Posterior cingulate gyrus (tissue), 11 donors: ENCODE data around the gene ITGBL1.

Experiments used
- DNase-seq, 10 donors: peaks; one replicate each; pipeline versions ENCODE4 v3.0.0 to v3.0.0-alpha.2; 2020 to 2021; ENCODE audit warnings: mixed read lengths in 3 of 10
- intact Hi-C: fragments of 100-400 bp; cut with DNase I; formaldehyde crosslinking; loops from one replicate; pipeline ENCODE4 v1.15.1; 2023

The ITGBL1 gene

DNA sequence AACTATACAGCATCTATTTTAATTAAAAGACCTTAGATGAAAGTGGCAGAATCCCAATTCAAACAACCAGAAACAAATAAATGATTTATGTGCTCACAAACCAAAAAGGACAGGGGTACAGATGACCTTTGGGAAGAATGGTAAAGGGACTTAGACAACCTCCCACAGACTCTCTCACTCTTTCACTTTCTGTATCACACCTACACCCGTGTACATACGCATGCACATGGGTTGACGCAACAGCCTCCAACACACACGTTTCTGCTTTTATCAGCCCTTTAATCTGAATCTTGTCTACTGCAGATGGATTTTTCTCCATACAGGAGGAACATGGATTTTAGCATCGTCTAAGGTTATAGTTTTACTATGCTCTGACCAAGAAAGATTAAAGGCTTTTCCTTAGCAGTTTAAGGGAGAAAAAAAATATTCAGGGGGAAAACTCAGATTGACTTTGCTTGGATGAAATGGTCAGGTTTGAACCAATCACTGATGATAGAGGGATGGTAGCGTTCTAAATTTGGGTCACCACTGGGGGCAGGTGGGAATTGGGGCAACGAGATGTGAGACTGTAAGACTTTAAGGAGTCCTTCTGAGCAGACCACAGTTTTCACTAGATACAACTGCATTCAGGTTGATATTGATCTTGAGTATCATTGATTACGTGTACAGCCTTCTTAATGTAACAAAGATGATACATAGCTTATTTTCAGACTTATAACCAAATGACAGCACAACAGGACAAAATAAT lies 166.1 kb downstream of the ITGBL1 start:
- no peak for DNase-seq
- intact Hi-C loops = no loop called here

GRCh38 chr13:101621099-101621498 lies 168.6 kb downstream of the ITGBL1 start:
- DNase-seq = no peak
- intact Hi-C loops = no loop called here

- DNase-seq = no peak
- intact Hi-C loops = no loop called here
Measured at GRCh38 chr13:101623470-101624209, 171.2 kb downstream of the ITGBL1 start.

DNA sequence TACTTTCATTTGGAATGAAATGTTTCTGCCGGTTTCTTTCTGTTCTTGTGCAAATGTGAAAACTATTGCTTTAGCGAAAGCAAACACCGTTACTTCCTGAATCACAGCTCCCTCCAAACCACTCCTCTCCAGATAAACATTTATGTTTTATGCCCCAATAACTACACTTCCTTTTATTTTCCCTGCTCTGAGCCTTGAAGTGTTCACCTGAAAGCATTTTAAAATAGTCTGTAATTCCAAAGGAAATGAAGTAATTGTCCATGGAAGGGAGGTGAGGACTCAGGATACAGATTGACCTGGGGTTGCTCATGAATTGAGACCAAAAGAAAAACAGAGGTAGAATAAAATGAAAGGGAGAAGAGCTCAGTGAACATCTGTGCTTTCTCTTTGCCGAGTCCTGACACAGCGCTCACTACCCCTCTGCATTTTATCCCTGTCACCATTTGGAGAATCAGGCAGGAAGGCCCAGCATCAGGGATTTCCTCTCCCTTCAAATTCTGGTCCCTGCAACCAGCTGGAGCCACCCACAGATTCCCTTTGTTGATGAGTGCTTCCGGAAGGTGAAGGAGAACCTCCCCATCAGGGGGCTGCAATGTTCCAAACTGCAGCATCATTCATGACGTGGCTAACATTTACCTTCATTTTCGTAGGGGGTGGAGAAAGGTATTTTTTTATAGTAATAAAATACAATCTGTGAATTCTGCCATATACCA lies 171.9 kb downstream of the ITGBL1 start:
- no peak for DNase-seq
- intact Hi-C loops = no loop called here

DNA sequence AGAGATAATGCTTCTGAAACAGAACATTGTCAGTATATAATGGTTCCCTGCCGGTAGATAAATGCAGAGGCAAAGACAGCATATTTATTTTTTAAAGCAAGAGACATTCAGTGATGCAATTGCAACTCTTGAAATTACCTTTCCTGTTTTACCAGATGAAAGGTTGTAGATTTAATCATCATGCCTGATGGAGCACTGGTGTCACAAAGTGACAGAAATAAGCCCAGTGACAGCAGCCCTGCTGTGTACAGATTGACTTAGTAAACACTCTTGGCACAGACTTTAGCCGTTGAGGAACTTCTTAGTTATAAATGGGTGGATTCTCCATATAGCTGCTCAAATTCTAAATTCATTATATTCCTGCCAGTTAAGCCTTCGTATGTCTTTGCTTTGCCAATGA lies 172.5 kb downstream of the ITGBL1 start:
- no peak for DNase-seq
- intact Hi-C loops = no loop called here

- no peak for DNase-seq
- intact Hi-C loops = no loop called here
Measured at GRCh38 chr13:101626925-101627555, 174.6 kb downstream of the ITGBL1 start.

DNA sequence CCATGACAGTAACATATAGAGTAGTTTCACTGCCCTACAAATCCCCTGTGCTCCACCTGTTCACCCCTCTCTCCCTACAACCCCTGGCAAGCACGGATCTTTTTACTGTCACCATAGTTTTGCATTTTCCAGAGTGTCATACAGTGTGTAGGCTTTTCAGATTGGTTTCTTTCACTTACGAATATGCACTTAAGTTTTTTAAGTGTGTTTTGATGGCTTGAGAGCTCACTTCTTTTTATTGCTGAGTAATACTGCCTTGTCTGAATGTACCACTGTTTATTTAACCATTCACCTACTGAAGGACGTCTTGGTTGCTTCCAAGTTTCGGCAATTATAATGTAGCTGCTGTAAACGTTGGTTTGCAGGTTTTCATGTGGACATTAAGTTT lies 175.1 kb downstream of the ITGBL1 start:
- no peak for DNase-seq
- intact Hi-C loops = no loop called here

- DNase-seq = no peak
- intact Hi-C loops = no loop called here
Measured at GRCh38 chr13:101628900-101629299, 176.4 kb downstream of the ITGBL1 start.

GRCh38 chr13:101631395-101631794 lies 178.9 kb downstream of the ITGBL1 start:
- DNase-seq = no peak
- intact Hi-C loops = no loop called here

GRCh38 chr13:101634142-101634541 lies 181.7 kb downstream of the ITGBL1 start:
- DNase-seq = no peak
- intact Hi-C loops = no loop called here

DNA sequence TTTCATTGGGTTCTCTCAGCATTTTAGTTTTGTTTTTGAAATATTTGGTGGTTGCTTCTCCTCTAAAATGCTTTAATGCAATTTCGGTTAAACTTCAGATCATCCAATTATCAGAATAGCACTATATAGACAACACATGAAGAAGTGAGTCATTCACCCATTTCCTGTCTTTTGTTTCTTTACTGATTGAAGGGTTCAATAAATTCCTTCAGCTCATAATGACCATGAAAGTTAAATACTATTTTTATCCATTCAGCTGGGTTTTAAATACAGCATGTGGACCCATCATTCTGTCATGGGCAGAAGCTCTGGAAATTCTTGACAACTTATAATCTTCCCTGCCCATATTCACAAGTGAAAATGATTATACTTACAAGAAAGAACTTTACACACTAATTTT lies 187.2 kb downstream of the ITGBL1 start:
- intact Hi-C loops = no loop called here
- no peak for DNase-seq

GRCh38 chr13:101640788-101641400 lies 188.4 kb downstream of the ITGBL1 start:
- DNase-seq = no peak
- intact Hi-C loops = no loop called here

GRCh38 chr13:101645871-101646270 lies 193.4 kb downstream of the ITGBL1 start:
- intact Hi-C loops = no loop called here
- no peak for DNase-seq

- intact Hi-C loops = no loop called here
- DNase-seq = no peak
Measured at GRCh38 chr13:101647760-101648159, 195.3 kb downstream of the ITGBL1 start.

- DNase-seq = no peak
- intact Hi-C loops = no loop called here
Measured at GRCh38 chr13:101648766-101649487, 196.5 kb downstream of the ITGBL1 start.

DNA sequence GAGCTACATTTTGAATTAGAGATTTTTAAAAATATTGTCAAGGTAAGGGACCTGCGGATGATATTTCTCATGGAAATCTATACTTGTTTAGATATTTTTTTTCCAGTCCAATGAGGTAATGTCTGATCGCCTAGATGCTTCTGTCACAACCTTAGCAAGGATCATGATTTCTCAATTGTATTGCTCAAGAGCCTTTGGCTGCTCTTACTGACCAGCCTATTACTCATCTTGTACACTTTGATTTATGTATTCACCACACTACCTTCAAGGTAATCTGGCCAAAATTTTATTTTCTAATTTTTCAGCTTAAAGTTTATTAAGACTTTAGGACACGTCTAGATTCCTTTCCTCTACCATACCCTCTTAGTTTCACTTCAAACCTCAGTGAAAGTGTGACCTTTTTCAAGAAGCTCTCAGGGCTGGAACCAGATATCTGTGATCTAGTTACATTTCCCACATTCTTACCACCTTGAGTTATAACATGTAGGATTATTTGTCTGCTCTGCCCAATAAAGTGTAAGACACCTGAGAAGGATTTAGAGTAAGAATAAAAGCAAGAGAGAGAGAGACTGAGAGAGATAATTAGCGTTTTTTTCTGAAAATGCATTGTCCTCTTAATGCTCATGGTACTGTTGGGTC lies 197.1 kb downstream of the ITGBL1 start:
- no peak for DNase-seq
- intact Hi-C loops = no loop called here

DNA sequence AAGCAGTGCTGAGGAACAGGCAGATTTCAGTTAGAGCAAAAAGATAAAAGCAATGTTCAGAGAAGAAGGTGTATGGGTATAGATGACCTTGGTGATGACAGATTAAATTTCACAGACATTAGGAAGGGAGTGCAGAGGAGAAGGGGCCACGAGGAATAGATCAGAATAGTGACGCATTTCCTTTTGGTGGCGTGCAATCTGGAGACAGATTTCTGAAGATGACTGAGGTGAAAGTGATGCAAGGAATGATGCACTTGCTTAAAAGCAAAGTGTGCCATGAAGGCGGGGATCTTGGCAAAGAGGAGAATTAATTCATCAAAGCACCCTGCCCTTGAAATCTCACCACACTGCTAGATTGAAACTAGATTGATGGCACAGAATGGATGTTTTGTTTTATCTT lies 202.4 kb downstream of the ITGBL1 start:
- DNase-seq = no peak
- intact Hi-C loops = no loop called here

DNA sequence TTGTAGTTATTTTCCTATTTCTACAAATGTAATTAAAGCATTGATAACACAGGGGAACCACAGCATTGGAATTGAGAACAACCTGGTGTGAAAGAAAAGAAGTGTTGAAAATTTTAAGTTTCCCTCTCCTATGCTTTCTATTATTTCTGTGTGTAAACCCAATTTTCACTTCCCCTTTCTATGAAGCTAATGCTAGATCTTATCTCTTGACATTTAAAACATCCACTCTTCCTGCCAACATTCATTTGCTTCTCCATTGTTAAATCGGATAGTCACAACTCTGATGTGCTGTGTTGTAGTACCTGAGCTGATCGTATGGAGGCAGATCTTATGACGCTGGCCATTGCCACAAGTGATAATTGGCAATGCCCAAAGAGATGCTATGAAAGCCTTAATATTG lies 203.0 kb downstream of the ITGBL1 start:
- DNase-seq = no peak
- intact Hi-C loops = no loop called here

DNA sequence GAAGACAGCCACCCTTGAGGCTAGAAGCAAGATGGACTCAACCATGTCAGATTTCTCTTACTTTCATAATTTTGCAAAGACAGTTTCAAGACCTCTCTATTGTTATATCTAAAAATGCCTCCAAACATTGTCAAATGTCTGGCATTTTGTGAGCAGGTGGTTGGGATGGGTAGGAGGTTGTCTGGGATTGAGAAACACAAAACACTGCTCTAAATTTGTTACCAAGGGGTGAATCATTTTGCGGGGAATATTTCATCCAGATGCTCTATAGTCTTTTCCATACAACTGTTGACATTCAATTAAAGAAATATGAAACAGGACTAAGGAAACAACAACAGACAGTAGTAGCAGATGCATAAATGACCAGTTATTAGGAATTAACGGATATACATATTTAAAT lies 208.2 kb downstream of the ITGBL1 start:
- DNase-seq = no peak
- intact Hi-C loops = no loop called here

DNA sequence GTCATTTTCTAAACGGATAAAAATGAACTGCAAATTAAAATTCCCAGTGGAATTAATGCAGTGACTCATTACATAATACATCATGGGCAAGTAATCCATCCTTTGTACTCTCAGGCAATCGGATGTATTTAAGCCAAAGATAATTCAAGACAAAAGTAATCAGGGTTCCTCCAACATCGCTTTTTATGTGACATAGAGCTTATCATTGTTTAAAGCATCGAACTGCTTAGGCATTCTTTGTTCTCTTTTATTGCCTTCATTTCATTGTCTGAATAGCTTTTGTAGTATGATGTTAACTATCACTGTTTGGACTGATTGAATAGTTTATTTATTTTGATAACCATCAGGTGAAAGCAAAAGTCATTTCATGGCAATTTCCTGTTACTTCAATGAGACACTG lies 209.4 kb downstream of the ITGBL1 start:
- intact Hi-C loops = no loop called here
- DNase-seq = no peak
